CD4-positive, alpha-beta T cell treated with Interleukin-4 for 4 hours (primary cell): Measurements from ENCODE around the gene RAB35.
A peak's percentile ranks its signal among the peaks of the same experiment; 100 is the strongest.

Source experiments
- DNase-seq: peaks from one replicate; pipeline ENCODE4 v3.0.0-alpha.2; 2020

Gene RAB35

DNA sequence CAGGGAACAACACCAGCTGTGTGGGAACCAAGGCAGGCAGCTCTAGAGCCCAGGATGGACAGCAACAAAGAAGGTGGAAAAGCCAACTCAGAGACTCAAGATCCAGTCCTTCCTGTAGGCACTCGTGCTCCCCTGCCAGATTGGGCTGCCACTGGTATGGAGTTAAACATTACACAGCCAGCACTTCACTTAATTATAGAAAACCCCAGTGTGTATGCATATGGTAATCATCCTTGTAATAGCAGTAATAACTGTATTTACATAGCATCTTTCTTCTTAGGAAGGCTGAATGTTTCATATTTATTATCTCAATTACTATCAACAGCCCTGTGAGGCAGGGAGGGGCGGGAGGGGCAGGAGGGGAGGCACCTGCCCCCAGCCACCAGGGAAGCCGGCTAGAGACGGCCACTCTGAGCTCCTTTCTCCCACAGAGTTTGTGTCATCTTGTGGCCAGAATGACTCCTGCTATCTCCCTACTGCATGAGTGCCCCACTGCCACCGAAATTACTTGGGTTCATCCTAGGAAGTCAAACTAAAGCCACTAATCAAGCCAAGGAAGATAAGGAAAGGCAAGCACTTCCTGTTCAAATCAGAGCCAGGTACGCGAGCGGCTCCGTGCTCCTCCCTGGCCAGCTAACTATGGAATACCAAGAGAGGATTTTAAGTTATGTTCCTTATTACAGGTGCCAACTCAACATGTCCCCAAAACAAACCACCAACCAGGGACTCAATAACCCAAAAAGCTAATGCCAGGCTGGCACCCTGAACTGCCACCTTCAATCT, 15.7 kb upstream of the RAB35 start:
- DNase-seq, result no peak

- no peak for DNase-seq
Measured at GRCh38 chr12:120131116-120131515, 14.6 kb upstream of the RAB35 start.

- DNase-seq, result no peak
Measured at GRCh38 chr12:120130011-120130410, 13.5 kb upstream of the RAB35 start.

DNA sequence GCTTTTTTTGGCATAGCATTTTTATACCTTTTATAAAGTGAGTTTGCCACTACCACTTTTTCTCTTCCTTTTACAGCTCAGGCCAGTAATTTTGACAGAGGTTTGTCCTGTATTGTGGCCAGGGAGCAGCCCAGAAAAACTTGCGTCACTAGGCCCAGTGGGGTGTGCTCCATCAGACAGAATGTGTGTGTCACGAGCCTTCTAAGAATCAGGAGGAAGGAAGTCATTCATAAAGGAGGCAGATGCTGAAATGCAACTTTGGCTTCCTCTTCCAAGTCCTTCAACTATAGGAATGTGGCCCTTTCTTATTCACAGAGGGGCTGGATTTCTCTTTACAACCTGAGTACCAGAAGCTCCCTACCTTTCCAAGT, 10.1 kb upstream of the RAB35 start:
- DNase-seq, result no peak

DNA sequence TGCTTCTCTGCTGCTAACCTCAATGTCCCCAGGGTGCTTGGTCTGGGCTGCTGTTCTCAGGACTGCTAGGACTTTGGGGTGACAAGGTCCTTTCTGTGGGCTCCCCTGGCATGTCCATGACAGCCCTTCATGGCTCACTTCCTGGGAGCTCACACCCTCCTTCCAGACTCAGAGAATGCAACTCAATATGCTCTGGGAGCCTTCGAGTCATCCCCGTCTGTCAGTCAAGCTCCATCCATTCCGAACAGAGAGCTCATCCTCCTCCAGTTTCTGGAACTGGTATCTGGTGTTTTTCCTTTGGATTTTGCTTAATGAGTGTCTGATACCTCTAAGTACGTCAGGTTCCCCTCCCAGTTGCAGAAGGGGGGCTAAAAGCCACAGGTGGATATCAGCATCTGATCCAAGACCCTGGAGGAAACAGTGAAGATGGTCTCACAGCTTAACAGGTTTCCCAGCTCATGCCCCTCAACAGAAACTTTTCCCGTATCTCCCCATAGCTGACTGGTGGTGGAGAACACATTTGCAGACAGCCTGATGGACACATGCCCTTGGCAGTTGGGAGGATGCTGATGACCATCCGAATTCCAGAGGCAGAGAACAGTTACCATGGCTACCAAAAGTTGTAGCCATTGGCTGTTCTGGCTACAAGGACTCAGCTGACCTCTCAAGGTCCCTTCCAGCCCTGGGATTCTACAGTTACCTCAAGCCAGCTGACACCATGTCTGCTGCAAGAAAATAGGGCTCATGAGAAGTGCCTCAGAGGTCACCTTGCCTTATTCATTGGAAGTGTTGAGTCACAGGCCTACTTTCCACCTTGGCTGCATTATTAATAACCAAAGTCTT, 9.5 kb upstream of the RAB35 start:
- DNase-seq, result no peak

GRCh38 chr12:120125029-120125428, 8.5 kb upstream of the RAB35 start:
- DNase-seq, result no peak

DNA sequence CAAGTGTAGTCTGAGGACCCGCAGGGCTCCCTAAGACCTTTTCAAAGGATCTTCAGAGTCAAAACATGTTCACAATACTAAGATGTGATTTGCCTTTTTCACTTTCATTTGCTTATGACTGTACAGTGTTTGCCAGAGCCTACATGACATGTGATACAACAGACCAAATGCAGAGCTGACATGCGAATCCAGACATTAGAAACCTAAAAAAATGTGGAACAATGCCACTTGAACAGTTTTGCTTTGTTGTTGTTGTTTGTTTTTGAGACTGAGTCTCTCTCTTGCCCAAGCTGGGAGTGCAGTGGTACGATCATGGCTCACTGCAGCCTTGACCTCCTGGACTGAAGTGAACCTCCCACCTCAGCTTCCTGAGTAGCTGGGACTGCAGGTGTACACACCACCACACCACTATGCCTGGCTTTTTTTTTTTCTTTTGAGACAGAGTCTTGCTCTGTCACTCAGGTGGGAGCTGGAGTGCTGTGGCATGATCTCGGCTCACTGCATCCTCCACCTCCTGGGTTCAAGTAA, 5.3 kb upstream of the RAB35 start:
- DNase-seq, result peak; percentile 38

- no peak for DNase-seq
Measured at GRCh38 chr12:120121343-120121742, 4.8 kb upstream of the RAB35 start.

DNA sequence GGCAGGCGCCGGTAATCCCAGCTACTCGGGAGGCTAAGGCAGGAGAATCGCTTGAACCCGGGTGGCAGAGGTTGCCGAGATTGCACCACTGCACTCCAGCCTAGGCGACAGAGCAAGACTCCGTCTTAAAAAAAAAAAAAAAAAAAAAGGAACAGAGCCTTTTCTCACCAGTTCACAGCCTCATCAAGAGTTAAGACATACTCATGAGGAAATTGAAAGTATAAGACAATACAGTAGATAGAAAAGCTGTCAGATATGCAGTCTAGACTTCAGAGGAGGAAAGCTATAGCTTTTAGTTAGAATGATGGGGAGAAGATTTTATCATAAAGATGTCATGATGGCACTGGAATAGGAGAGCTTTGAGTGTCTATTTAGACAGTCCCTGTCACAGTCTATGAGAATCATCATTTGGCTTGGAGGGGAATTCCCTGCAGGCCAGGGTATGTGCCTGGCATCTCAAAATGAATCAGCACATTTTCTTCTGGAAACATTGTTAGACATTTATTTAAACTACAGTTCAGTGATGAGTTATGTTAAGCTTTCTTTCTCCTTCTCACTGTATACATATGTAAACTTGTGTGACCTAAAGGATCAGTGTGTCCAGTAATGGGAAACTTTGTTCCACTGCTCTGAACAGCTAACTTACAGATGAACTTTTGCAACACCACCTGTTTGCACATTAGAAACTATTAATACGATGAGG, 2.9 kb upstream of the RAB35 start:
- DNase-seq, result peak; percentile 46

GRCh38 chr12:120118321-120119061, 1.9 kb upstream of the RAB35 start:
- DNase-seq, result no peak

DNA sequence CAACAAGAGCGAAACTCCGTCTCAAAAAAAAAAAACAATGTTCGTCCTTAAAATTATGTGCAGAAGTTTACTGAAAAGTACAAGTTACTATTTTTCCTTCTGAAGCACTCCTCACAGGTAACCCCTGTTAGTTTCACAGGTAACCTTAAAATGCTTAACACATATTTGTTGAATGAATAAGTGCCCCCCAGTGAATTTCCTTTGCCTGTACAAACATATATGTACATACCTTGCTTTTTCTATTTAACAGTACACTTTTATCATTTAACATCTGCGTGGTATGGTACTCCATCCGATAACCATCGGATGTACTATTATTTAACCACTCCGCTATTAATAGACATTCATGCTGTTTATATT, 1.4 kb upstream of the RAB35 start:
- DNase-seq, result no peak

DNA sequence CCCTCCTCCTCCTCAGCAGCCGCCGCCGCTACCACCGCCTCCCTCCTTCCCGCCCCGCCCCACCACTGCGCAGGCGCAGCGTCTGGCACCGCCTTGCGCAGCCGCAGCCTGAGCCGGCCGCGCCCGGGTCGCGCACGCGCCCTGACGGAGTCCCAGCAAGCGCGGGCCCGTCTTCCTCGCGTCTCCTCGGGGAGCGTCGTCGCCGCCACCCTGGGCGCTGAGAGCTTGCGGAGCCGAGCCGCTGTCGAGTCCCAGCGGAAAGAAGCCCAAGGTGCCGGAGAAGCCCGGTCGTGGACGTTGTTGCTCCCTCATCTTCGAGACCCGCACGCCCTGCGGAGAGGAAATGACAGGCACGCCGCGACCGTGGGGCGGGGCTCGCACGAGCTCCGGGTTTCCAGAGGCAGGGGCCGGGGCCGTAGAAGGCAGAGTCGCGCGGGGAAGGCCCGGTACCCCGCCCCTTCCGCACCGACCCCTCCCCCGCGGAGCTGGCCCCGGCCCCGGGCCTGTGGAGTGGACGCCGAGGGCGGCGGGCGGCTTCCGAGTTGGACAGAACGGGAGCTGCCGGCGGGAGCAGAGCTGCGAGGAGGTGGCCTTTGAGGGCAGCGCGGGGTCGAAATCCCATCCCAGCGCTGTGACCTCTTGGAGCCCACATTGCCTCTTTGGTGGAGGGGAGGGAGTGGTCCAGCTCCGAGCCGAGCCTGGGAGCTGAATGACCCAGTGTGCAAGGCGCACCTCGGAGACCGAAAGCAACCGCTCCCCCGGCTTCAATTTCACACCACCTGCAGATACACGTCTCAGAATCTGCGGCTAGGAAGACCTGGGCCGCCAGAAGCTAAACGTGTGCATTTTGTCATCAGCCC, 469 bp upstream of the RAB35 start:
- DNase-seq, result peak; percentile 95

DNA sequence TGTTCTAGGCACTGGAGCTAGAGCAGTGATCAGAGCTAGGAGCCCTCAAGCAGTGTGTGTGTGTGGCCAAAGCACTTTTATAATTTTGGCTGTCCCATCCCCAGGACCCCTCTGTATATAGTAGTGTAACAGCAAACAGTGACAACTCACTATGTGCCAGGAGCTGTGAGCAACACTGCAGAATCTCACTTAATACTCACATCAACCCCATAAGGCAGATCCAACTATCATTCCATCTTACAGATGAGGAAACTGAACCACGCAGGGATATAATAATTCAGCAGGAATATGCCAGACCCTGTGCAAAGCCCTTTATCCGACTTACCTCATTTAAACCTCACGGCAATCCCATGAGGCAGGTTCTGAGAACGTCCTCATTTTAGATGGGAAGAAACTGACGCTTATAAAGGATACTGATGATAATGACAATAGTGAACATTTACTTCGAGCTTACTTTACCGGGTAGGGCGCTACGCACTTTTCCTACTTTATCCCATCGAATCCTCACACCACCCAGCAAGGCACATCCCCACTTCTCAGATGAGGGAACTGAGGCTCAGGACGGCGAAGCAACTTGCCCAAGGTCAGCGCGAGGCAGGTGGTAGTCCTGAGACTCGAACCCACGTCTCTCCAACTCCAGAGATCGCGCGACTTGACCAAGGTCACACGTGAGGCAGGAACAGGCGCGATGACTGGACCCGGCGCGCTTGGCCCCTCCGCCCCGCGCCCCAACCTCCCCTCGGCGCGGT, 687 bp downstream of the RAB35 start:
- DNase-seq, result no peak

- no peak for DNase-seq
Measured at GRCh38 chr12:120115066-120115465, 1.5 kb downstream of the RAB35 start.

DNA sequence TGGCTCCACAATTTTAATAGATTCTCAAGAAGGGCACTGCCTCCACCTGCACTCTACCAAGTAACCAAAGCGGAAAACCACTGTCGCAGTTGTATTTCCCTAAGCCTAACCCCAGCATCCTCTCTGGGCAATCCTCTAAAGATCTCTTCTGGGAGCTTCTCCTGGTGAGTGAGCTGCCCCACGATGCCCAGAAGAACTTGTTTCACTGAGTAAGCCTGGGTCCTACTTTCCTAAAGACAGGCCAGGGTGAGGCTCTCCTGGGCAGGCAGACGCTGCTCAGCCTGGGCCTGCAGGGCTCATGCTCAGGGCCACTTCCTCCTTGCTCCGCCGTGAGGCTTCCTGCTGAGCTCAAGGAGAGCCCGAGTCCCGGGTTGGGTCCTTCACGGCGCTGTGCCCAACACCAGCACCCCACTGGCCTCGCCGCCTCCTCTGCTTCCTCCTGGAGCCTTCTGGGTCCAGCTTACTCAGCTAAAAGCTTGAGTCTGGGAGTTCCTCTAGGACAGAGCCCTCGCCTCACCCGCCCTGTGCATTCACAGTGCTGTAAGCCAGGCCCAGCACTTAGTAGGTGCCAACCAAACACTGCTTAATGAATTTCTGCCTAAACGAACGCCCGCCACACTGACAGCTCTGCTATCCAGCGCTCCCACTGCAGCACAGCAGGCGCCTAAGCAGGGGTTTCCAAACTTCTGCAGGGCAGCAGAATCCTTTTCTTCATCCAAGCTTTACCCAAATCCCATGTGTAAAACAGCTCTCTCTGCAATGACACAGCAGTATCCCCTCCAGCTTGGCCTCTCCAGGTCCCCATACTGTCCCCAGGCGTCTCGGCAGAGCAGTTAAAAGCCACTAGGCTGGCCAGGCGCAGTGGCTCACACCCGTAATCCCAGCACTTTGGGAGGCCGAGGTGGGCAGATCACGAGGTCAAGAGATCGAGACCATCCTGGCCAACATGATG, 5.7 kb downstream of the RAB35 start:
- peak; percentile 66 for DNase-seq

GRCh38 chr12:120109570-120110267, 6.8 kb downstream of the RAB35 start:
- no peak for DNase-seq

GRCh38 chr12:120106151-120106550, 10.4 kb downstream of the RAB35 start:
- no peak for DNase-seq

DNA sequence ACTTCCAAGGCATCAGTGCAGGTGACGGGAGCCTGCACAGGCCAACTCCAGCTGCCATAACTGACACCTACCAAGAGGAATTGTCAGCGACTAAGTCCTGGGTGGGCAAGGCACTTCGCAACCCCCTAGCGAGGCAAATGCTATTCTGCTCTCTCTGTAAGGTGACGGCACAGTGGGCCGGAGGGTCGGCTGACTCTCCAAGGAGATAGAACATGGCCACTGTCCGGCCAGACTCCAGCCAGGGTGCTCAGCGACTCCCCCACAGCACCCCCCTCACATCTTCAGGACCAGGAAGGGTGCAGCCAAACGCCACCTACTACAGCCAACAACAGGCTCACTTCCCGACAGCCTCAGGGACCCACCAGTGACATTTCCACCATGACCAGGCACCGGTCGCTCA, 13.2 kb downstream of the RAB35 start:
- DNase-seq, result no peak

DNA sequence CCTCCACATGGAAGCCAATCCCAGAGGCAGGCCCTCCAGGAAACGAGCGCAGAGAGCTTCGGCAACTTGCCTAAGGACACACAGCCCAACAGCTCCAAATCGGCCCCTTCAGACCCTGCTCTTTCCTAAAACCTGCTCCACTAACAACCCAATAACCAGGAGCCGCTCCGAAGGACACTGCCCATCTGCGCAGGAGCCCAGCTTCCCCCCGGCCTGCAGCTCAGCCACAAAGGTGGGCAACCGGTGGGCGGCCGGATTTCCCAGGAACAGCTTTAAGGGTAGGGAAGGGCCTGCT, 13.6 kb downstream of the RAB35 start:
- DNase-seq, result no peak
